HepG2 (cell line): ENCODE data around the gene TMBIM4. TPM values are rescaled to one million over a fixed set of nuclear protein-coding genes. Genes with fewer than 3 reads are reported as not detected.

ENCODE experiments used
- CCDC6 ChIP-seq: sonication (generic); formaldehyde crosslinking; IDR thresholded peaks from 2 replicates; pipeline ENCODE4 v1.8.1; 2022; ENCODE audit warnings: mild to moderate bottlenecking, missing genetic modification reagents, moderate library complexity
- FOXJ3 ChIP-seq: sonication (generic); formaldehyde crosslinking; IDR thresholded peaks from 2 replicates; pipeline ENCODE4 v1.4.0; 2020; ENCODE audit warnings: missing genetic modification reagents, mild to moderate bottlenecking, borderline replicate concordance
- GTF3A ChIP-seq: sonication (generic); formaldehyde crosslinking; conservative IDR thresholded peaks from 2 replicates; pipeline ENCODE4 v1.4.0; 2020; ENCODE audit warnings: mild to moderate bottlenecking, missing genetic modification reagents
- NFYC ChIP-seq: IDR thresholded peaks from 2 replicates; pipeline ENCODE4 v1.6.1; 2016; ENCODE audit warnings: missing genetic modification reagents, missing compliant biosample characterization
- POLR2A ChIP-seq, 2 experiments: IDR thresholded peaks; 2 replicates each; pipeline ENCODE4 v1.6.1; 2011; ENCODE audit warnings: low read depth in 2 of 2, low read length in 2 of 2, mild to moderate bottlenecking in 1 of 2, moderate library complexity in 1 of 2; ENCODE audit not compliant: insufficient read depth in 1 of 2
- SNRNP70 ChIP-seq: fragments of 200-400 bp; formaldehyde crosslinking; IDR thresholded peaks from 2 replicates; pipeline ENCODE4 v1.6.1; 2017; ENCODE audit warnings: mild to moderate bottlenecking, low read depth, low read length, moderate library complexity
- SPEN ChIP-seq: sonication (generic); formaldehyde crosslinking; IDR thresholded peaks from 2 replicates; pipeline ENCODE4 v1.5.1; 2020; ENCODE audit warnings: low read depth, mild to moderate bottlenecking, missing genetic modification reagents
- TBL1XR1 ChIP-seq: fragments of 150-350 bp; IDR thresholded peaks from 2 replicates; pipeline ENCODE4 v1.6.1; 2014; ENCODE audit warnings: borderline replicate concordance, low read length; ENCODE audit not compliant: partially characterized antibody
- TGIF2 ChIP-seq: IDR thresholded peaks from 2 replicates; pipeline ENCODE4 v1.6.1; 2016; ENCODE audit warnings: control low read depth, missing compliant biosample characterization
- THYN1 ChIP-seq: sonication (generic); formaldehyde crosslinking; IDR thresholded peaks from 2 replicates; pipeline ENCODE4 v1.8.1; 2023; ENCODE audit warnings: low read depth, mild to moderate bottlenecking, moderate library complexity, missing genetic modification reagents, borderline replicate concordance
- UBTF ChIP-seq: sonication (generic); formaldehyde crosslinking; IDR thresholded peaks from 2 replicates; pipeline ENCODE4 v1.4.0; 2020; ENCODE audit warnings: mild to moderate bottlenecking, missing genetic modification reagents
- ZFX ChIP-seq: sonication (generic); formaldehyde crosslinking; IDR thresholded peaks from 2 replicates; pipeline ENCODE4 v1.4.0; 2020; ENCODE audit warnings: mild to moderate bottlenecking, low read depth, missing genetic modification reagents, moderate library complexity
- ZMYM3 ChIP-seq: sonication (generic); formaldehyde crosslinking; IDR thresholded peaks from 2 replicates; pipeline ENCODE4 v1.5.1; 2020; ENCODE audit warnings: mild to moderate bottlenecking, missing genetic modification reagents
- ZNF121 ChIP-seq: sonication (generic); formaldehyde crosslinking; IDR thresholded peaks from 2 replicates; pipeline ENCODE4 v1.5.0; 2020; ENCODE audit warnings: mild to moderate bottlenecking, missing genetic modification reagents
- ZNF230 ChIP-seq: sonication (generic); formaldehyde crosslinking; IDR thresholded peaks from 2 replicates; pipeline ENCODE4 v1.4.0; 2020; ENCODE audit warnings: mild to moderate bottlenecking, missing genetic modification reagents
- ZNF274 ChIP-seq: sonication (generic); formaldehyde crosslinking; IDR thresholded peaks from 2 replicates; pipeline ENCODE4 v1.5.1; 2020; ENCODE audit warnings: mild to moderate bottlenecking, missing genetic modification reagents
- ZNF282 ChIP-seq: fragments of 450-650 bp; IDR thresholded peaks from 2 replicates; pipeline ENCODE4 v1.6.1; 2018; ENCODE audit not compliant: partially characterized antibody
- ZNF431 ChIP-seq: sonication (generic); formaldehyde crosslinking; IDR thresholded peaks from 2 replicates; pipeline ENCODE4 v1.9.0; 2022; ENCODE audit warnings: missing genetic modification reagents, low read depth, mild to moderate bottlenecking, borderline replicate concordance
- ZNF841 ChIP-seq: sonication (generic); formaldehyde crosslinking; IDR thresholded peaks from 2 replicates; pipeline ENCODE4 v1.8.1; 2023; ENCODE audit warnings: missing genetic modification reagents, borderline replicate concordance
- ZSCAN21 ChIP-seq: sonication (generic); formaldehyde crosslinking; IDR thresholded peaks from 2 replicates; pipeline ENCODE4 v1.8.0; 2022; ENCODE audit warnings: mild to moderate bottlenecking, missing genetic modification reagents, moderate library complexity, borderline replicate concordance
- polyA plus RNA-seq, 8 experiments: library from polyadenylated mRNA; depleted of rRNA in 3 of 8; stranded (reverse) in 7 of 8; unstranded in 1 of 8; fragments of >200 nt; fragmentation: Illumina TruSeq in 4 of 8; extraction: Trizol in 4 of 8; gene quantifications; 2 replicates each; pipeline versions ENCODE4 v1.2.1 to v1.2.3, GENCODE V29; 2011 to 2016; ENCODE audit warnings: low read depth in 4 of 8, missing spikeins in 1 of 8, mixed read lengths in 1 of 8; ENCODE audit not compliant: insufficient read depth in 1 of 8
- total RNA-seq, 5 experiments: library from RNA; depleted of rRNA; stranded (reverse); fragments of >200 nt; fragmentation: Illumina TruSeq; extraction: Trizol; gene quantifications; 2 replicates each; pipeline ENCODE4 v1.2.3, GENCODE V29; 2016; ENCODE audit warnings: low read depth in 1 of 5
- TF ChIP-seq, protein P1 (sequence below): sonication (generic); formaldehyde crosslinking; IDR thresholded peaks from 2 replicates; pipeline ENCODE4 v1.8.0; 2022; ENCODE audit warnings: mild to moderate bottlenecking, missing genetic modification reagents; ENCODE audit not compliant: insufficient replicate concordance
- TF ChIP-seq, protein P2 (sequence below): sonication (generic); formaldehyde crosslinking; IDR thresholded peaks from 2 replicates; pipeline ENCODE4 v1.8.0; 2022; ENCODE audit warnings: missing genetic modification reagents, mild to moderate bottlenecking, borderline replicate concordance

TMBIM4 gene
- total and polyA plus RNA-seq, 2 of the 13 experiments (the other 11 are each of a cell fraction or from before 2014, with no cell fraction given) = 60.5 to 67.7 TPM

GRCh38 chr12:66169221-66170170 lies at the start of gene TMBIM4 (continued):
- TF ChIP-seq UBTF (CRISPR knock-in tag) (peak; percentile 98), TBL1XR1 (peak; percentile 24), TGIF2 (CRISPR knock-in tag) (peak; percentile 48; the same call in 1 of the 2 replicates), ZSCAN21 (CRISPR knock-in tag) (peak; percentile 96), GTF3A (CRISPR knock-in tag) (0 out of 2 replicates have a peak, but pooled peaks have one; percentile 71), ZNF230 (CRISPR knock-in tag) (peak; percentile 92), ZNF431 (CRISPR knock-in tag) (peak; percentile 70; the same call in 1 of the 2 replicates), ZNF274 (peak; percentile 89), FOXJ3 (CRISPR knock-in tag) (peak; percentile 55), POLR2A (IDR thresholded peaks at IDR 0.05; ENCODE audit: insufficient read depth in 1 of 2, low read depth in 2 of 2, low read length in 2 of 2) (peak; percentile 72 to 76), THYN1 (CRISPR knock-in tag) (no peak), SNRNP70 (no peak), CCDC6 (no peak), ZNF121 (CRISPR knock-in tag) (no peak), SPEN (peak; percentile 58), ZNF841 (no peak; the same call in 1 of the 2 replicates), ZNF282 (no peak), ZMYM3 (peak; percentile 40; the same call in 1 of the 2 replicates), ZFX (CRISPR knock-in tag) (peak; percentile 93), NFYC (0 out of 2 replicates have a peak, but pooled peaks have one; percentile 3)
- TF ChIP-seq, protein P1, sequence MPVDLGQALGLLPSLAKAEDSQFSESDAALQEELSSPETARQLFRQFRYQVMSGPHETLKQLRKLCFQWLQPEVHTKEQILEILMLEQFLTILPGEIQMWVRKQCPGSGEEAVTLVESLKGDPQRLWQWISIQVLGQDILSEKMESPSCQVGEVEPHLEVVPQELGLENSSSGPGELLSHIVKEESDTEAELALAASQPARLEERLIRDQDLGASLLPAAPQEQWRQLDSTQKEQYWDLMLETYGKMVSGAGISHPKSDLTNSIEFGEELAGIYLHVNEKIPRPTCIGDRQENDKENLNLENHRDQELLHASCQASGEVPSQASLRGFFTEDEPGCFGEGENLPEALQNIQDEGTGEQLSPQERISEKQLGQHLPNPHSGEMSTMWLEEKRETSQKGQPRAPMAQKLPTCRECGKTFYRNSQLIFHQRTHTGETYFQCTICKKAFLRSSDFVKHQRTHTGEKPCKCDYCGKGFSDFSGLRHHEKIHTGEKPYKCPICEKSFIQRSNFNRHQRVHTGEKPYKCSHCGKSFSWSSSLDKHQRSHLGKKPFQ (CRISPR knock-in tag) = peak; percentile 69
- TF ChIP-seq, protein P2, sequence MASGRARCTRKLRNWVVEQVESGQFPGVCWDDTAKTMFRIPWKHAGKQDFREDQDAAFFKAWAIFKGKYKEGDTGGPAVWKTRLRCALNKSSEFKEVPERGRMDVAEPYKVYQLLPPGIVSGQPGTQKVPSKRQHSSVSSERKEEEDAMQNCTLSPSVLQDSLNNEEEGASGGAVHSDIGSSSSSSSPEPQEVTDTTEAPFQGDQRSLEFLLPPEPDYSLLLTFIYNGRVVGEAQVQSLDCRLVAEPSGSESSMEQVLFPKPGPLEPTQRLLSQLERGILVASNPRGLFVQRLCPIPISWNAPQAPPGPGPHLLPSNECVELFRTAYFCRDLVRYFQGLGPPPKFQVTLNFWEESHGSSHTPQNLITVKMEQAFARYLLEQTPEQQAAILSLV (CRISPR knock-in tag) = peak; percentile 78; the same call in 1 of the 2 replicates
